SIG-M5 treated with dmso at 0.1 percent for 504 hours (cell line): Measurements from ENCODE around the gene OR2F1.

Source experiments
- DNase-seq: peaks from one replicate; lab custom pipeline; 2025; ENCODE audit not compliant: unreplicated experiment; lab: John Stamatoyannopoulos, UW

OR2F1 gene, protein sequence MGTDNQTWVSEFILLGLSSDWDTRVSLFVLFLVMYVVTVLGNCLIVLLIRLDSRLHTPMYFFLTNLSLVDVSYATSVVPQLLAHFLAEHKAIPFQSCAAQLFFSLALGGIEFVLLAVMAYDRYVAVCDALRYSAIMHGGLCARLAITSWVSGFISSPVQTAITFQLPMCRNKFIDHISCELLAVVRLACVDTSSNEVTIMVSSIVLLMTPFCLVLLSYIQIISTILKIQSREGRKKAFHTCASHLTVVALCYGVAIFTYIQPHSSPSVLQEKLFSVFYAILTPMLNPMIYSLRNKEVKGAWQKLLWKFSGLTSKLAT

DNA sequence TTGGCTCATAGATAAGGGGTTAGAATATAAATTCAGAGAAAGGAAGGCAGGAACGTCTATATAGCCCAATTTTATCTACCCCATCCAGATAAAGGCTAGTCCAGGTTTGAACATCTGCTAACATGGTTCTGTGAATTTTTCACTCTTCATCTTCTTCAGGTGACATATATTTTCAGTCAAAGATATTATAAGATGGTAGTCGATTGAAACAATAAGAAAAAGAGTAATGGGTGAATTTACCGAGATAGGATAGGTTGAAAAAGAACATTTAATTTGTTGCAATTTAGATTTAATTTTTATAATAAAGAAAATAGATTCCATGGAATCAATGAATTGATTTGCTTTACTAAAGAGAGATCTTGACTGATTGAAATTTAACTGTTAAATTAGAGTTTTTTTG is at the start of gene OR2F1:
TSS of gene OR2F1 (plus strand) at position 301 of the 400 bp plus-strand sequence. CDS start 5,127 bp downstream, outside the sequence.
- no peak for DNase-seq

DNA sequence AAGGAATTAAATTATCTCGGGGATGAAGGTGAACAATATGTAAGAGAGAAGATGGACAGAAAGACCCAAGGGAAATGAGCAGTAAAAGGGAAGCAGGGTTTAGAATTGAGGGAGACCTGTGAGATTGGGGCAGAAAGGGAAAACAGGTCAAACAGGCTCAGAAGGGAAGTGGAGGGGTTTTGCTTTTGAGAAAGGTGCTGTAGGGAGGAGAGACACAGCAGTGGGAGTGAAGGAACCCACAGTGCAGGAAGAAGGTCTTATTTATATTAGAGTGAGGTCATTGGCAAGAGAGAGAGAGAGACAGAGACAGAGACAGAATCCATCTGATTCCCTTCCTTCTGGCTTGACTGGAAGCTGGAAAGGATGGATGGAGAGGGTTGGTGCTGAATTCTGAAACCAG is 49.1 kb upstream of the OR2F1 start:
- DNase-seq = no peak

DNA sequence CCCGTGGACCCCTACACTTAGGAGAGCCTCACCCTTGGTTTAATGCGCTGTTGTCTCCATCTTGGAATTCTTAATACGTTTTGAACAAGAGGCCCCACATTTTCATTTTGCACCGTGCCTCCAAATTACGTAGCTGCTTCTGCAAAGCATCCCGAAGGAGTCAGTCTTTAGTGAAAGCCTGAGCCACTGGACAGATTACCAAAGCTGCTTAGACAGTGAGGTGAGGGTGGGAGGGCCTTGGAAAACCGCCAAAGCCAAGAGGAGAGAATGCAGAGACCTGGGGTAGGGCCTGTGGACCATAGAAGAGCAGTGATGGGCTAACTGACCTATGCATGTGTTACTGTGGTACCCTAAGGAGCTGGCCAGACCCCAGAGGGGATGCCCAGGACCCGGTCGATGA is 48.5 kb upstream of the OR2F1 start:
- no peak for DNase-seq

DNA sequence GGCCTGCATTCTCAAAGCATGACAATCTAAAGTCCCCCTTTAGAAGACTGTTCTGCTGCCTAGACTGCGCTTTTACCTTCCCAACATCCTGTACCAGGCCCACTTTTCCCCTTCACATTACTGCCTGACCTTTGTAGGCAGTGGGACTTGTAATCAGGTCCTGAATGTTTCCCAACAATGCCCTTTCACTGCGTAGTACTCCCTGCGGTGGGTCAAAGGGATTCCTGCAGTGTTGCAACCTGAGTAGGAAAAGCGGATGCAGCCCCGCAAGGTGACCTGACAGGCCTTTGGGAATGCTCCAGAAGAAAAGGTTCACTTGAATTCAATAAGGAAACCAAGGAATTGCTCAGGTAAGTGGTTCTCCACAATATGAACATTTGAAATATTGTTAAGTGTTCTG is 47.7 kb upstream of the OR2F1 start:
- no peak for DNase-seq

DNA sequence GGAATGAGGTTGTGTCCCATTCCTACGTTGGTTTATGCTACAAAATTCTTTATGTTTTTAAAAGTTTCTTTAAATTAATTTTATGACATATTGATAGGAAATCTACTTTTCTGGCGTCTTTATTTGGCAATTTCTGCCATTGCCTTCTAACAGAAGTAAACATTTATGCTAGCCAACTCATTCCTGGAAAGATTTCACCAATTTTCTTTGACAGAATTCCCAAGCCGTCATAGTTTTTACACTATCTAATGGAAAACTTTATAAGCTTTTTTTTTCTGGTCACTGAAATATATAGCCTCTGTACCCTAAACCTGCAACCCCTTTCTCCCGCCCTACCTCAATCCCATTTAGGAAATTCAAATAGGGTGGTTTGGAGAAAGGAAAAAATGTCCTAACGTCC is 46.5 kb upstream of the OR2F1 start:
- no peak for DNase-seq

DNA sequence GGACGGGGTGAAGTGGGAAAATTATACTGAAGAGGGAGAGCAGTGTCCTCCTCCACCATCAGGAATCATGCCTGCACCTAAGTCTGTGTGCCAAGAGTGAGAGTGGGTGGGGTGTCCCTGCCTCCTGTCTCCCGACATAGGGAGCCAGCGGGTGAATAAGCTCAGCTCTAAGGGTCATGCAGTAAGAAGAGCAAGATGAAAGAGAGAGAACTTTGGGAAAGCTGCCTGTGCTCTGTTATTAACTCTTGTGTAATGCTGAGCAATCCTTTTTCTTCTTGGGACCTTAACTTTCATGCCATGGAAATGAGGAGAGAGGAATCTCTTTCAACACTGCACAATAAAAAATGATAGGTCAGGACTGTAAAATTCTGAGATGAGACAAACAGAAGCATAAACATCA is 44.8 kb upstream of the OR2F1 start:
- no peak for DNase-seq

DNA sequence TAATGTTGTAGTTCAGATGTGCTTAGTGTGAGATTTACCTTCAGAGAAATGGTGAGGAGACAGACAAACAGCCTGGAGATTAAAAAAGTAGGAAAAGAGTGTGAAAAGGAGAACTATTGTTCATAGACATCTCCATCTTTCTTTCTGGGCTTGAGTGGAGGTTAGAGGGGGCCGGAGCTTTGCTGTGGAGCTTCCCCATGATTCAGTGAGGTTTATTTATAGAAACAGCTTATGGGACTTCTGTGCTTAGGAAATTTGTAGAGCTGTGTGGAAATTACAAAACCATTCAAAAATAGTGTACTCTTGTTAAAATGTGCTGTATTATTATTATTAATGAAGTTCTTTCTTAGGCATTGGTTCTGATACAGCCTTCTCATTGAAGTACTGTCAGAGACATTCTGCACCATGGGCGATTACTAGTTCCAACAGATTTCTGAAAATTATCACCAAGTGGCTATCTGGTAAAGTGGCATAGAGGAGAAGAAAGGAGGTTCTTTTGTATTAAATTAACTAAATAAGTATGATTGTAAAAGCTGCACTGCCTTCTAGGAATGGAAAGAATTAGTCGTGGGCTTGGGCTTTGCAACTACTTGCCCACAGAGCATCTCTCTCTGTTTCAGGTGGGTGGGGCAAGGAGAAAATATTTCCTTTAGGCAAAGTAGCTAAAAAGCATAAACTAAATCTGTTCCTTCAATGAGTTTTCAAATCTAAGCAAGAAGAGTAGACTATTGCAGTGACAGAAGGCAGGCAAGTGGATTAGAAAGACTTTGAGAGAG is 44.0 kb upstream of the OR2F1 start:
- DNase-seq = no peak

DNA sequence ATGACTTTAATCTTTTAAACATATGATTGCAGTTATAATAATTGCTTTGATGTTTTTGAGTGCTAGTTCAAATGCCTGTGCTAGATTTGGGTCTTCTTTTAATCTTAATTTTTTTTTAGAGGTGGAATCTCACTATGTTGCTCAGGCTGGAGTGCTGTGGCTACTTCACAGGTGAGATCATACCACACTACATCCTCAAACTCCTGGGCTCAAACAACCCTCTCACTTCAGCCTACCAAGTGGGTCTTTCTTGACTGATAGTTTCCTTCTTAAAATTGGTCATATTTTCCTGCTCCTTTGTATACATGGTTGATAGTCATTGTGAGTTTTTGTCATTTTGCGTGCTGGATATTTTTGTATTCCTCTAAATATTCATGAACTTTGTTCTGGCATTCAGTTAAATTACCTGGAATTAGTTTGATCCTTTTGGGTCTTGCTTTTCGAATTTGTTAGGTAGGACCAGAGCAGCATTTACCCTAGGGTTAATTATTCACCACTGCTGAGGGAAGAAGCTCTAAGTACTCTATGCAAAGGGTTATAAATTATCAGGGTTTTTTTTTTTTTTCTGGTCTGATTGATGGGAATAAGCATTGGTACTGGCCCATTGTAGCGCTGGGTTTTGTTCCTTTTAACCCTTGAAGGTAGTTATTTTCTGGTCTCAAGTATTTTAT is 40.6 kb upstream of the OR2F1 start:
- no peak for DNase-seq

DNA sequence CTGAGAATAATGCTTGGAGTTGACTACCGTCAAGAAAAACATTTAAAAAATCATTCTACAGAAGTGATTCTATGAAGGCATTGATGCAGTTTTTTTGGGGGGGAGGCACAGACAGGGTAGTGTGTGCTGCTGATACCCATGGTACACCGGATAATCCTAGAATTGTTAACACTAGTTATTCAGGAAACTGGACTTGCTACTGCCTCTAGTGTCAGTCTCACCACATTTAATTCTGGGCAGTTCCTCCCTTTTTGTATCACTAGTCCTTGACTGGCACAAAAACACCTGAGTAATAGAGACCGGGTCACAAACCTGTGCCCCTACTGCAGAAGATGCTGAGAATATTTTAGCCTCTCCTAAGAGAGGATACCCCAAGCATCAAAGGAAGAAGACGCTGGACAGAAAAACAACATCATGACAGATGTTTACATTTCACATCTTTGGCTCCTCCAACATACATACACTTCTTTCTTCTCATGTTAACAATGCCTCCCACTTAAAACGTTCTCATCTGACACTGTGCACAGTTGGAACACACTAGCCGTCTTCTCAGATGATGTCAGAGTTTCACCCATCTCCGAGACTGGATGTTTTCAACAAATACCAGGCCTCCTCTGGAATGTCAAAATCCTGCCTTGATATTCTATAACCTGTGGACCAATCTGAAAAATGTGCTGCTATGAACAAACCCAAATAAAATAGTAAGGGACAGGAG is 39.5 kb upstream of the OR2F1 start:
- DNase-seq = no peak

DNA sequence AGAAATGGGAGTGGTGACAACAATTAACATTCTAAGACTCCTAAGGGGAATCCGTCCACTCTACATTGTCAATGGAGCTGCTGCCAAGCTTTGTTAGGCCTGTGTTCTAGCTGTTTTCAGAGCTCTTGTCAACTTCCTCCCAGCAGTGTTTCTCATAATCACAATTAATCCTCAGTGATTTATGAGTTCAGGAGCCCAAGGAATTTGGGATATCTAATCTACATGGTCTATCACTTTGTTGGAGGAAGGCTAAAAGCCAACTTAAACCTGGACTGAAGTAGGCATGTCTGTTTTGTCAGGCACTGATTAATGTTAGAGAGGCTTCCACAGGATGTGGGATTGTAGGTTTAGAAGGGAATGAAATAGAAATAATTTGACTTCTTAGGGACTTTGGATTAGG is 29.8 kb upstream of the OR2F1 start:
- no peak for DNase-seq

DNA sequence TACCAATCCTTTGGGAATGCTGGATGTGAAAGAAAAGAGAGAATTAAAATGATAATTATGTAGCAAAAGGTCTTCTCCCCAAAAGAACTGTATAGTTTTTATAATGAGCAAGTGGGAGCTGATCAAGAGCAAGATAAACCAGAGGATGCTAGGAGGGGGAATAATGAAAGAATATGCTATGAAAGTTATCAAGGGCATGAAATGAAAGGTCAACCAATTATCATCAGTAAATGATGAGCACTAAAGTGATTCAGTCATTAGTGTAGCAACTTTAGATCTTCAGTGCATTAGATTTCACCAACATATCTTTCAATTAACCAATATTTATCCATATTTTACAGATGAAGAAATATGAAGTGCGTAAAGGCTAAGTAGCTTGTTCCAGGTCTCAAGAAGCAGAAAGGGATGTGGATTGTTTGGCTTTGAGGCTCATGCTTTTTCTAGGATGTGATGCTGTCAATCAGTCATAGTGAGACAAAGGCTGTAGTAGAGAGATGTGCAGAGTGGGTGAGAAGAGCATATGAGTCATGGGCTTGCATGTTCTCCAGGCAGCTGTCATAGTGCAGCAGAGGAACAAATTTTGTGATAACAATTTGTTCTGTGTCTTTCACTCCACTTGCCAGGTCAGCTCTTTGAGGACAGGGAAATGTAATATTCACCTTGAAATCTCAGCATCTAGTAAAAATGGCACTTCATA is 25.3 kb upstream of the OR2F1 start:
- no peak for DNase-seq

DNA sequence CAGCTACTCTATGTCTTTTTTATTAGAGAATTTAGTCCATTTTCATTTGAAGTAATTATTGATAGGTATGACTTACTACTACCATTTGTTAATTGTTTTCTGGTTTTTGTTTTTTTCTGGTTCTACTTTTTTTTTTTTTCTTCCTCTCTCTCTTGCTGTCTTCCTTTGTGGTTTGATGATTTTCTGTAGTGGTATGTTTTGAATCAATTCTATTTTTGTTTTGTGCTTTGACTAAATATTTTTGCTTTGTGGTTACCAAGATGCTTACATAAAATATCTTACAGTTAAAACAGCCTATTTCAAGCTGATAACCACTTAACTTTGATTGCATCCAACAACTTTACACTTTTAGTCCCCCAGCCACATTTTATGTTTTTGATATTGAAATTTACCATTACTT is 22.9 kb upstream of the OR2F1 start:
- DNase-seq = no peak

DNA sequence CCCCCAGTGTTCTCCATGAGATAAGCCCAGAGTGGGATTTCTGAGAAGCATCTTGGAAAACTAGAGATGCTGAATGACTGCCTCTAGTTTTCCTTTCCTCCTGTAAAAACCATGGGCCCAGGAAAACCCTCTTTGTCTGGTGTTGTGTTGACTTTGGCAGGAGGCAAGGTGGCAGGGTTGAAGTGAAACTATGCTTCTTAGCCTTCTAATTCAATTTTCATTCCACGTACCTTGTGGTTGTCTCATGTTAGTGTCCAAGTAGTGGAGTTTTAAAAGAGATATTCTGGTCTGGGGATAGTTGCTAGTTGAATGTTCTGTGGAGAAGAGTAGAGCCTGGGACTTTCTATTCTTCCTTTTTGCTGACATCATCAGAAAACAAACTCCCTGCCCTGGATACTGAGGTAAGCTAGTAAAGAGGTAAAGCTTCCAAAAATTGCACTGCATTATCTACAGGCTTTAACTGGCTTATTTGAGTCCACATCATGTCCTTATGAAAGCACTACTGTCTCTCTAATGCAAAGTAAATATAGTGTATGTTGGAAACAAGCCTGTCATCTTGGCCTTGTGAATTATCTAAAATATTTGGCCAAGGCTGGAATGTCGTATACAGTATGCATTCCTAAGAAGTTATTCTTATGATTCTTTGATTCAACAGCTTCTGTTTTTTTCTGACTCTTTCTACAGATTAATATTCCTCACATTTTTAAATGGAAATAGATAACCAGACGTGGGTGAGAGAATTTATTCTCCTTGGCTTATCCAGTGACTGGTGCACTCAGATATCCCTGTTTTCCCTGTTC is 19.9 kb upstream of the OR2F1 start, which contains the start of gene OR2F2:
TSS of gene OR2F2 (plus strand) at position 708 of the 800 bp plus-strand sequence. CDS start at position 708, 0 bp downstream.
- no peak for DNase-seq

DNA sequence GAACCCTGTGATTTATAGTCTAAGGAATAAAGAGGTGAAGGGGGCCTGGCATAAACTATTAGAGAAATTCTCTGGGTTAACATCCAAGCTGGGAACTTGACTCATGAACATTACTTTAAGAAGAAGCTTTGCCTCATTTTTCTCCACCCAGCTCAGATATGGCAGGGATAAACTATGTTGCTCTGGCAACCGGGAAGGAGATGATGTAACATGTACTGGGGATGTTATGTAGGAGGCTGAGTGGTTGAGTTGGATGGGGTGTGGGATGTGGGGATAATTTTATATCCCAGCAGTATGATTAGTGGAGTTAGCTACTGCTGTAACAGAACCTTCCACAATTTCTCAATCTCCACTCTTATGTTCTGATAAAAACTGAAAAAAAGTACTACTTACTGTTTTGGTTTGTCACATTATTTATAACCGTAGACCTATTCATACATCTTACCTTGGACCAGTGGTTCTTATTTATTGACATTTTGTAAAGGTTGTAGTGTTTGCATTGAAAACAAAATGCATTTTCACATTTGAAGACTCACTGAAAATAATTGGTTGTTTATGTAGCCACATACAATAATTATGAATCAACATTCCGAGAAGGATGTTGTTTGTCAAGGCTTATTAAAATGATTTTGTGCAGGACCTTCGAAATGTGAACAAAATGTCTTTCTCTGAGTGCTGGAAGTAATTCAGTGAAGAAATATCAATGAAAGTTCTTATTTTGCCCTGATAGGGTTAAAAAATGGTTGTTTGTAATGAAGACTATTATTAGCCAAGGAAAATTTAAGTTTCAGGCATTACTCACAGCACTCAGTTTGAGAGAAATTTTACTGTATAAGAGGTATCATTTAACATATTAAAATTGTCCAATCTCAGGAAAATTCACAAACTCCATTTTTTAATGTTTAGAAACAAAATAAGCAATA is 18.3 kb upstream of the OR2F1 start:
- no peak for DNase-seq

DNA sequence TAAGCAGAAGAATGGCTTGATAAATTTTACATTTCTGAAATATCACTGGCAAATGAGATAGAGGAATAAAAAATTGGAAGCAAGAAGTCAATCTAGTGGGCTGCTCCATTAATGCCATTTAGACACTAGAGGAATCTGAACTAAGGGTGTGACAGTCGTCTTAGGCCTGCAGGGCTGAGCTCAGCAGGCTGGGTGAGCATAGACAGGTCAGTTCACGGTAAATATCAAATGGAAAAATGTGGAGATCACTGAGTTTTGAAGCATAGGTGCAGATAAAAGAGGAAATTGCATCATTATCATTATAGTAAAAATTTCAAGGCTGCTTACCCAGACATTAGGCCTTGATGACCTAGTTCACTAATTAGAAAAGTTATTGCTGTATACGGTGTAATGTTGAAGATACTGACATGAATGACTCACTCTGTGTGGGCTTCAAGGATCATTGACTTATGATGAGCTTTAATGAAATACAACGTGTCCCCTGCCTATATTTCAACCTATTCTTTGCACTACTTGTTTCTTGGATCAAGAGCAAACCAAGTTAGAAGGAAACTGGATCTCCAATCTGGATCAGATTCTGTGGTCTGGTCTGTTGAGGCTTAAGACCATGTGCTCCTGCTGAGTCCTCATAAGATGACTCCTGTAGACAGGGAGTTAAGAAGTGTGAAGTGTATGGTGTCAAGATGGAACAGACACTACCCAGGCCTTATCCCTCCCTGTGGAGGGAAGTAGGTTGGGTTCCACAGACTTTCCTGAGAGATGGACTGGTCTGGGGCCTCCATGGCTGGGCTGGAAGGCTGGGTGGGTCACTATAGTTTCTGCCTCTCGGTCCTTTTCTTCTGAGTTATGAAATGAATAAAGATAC is 16.0 kb upstream of the OR2F1 start:
- no peak for DNase-seq

DNA sequence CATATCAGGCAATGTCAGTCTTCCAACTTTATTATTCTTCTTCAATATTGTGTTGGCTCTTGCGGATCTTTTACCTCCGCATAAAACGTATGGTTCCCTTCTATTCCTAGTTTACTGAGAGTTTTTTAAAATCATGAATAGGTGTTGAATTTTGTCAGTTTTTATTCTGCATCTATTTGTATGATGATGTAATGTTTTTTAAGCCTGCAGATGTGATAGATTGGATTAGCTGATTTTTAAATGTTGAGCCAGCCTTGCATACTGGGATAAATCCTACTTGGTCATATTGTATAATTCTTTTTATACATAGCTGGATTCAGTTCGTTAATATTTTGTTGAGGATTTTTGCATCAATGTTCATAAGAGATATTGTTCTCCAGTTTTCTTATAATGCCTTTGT is 9.2 kb upstream of the OR2F1 start:
- DNase-seq = no peak

DNA sequence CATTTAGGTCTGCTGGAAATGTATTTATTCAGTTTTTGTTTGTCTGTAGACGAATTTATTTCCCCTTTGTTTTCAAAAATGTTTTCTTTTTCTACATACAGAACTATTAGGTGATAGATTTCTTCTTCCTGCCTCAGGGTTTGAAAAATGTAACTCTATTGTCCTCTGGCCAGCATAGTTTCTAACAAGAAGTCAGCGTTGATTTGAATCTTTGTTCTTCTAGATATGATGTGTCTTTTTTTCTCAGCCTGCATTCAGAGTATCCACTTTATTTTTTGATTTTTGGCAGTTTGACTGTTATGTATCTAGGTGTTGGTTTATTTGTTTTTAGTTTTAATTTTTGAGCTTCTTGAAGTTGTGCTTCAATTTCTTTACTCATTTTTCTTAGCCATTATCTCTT is 7.5 kb upstream of the OR2F1 start:
- no peak for DNase-seq

DNA sequence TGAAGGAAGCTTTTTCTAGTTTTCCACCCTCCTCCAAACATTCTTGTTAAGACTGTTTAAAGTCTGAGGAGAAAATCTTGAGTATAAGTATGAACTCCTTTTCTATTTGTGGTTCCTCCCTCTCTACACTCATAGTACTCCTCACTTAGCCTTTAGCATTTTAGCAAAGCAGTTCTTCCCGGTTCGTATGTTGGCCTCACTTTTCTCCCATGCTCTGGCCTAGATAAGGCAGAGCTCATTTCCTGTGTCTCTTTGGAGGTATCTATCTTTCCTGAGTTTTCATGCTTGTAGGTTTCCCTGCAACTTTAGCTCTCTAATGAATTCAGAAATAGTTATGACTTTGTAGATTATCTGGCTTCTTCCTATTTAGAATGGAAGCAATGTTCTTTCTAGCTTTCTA is 5.9 kb upstream of the OR2F1 start:
- no peak for DNase-seq
